RWPE1 (cell line): Measurements from ENCODE around the gene LMOD2.

Source experiments
- CTCF ChIA-PET: fragments of 350-600 bp; sonication (Branson Sonifier 250); formaldehyde crosslinking; extraction: SDS; loops from one replicate; lab custom pipeline; 2021; lab: Yijun Ruan, JAX
- POLR2A ChIA-PET: fragments of 400-600 bp; formaldehyde crosslinking; extraction: SDS; loops from one replicate; lab custom pipeline; 2020; ENCODE audit warnings: antibody characterized with exemption; ENCODE audit not compliant: low non-redundant PET; lab: Yijun Ruan, JAX
- DNase-seq: peaks from one replicate; pipeline ENCODE4 v3.0.0; 2012; ENCODE audit warnings: low spot score
- H3K27ac ChIP-seq: fragments of 450-650 bp; 2 replicates; pipeline ENCODE4 v1.5.1; 2017
- TF ChIP-seq, protein P1 (sequence below): fragments of 450-650 bp; conservative IDR thresholded peaks from 2 replicates; pipeline ENCODE4 v1.5.1; 2017; ENCODE audit warnings: low read depth, mild to moderate bottlenecking

LMOD2 gene

GRCh38 chr7:123673752-123674398 is 18.2 kb downstream of the LMOD2 start:
- ChIA-PET CTCF (interaction anchor here (0.5 to 1.4 kb wide), 3 partner anchors 38 to 175 kb away, joined by 5 to 6 read pairs (median 5); no protein-coding TSS in a partner anchor), POLR2A (no interaction called here)
- TF ChIP-seq, protein P1, sequence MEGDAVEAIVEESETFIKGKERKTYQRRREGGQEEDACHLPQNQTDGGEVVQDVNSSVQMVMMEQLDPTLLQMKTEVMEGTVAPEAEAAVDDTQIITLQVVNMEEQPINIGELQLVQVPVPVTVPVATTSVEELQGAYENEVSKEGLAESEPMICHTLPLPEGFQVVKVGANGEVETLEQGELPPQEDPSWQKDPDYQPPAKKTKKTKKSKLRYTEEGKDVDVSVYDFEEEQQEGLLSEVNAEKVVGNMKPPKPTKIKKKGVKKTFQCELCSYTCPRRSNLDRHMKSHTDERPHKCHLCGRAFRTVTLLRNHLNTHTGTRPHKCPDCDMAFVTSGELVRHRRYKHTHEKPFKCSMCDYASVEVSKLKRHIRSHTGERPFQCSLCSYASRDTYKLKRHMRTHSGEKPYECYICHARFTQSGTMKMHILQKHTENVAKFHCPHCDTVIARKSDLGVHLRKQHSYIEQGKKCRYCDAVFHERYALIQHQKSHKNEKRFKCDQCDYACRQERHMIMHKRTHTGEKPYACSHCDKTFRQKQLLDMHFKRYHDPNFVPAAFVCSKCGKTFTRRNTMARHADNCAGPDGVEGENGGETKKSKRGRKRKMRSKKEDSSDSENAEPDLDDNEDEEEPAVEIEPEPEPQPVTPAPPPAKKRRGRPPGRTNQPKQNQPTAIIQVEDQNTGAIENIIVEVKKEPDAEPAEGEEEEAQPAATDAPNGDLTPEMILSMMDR = no peak
- DNase-seq = no peak
- H3K27ac ChIP-seq = peak overlapping the region; percentile 51; the same call in 1 of the 2 replicates

- TF ChIP-seq, protein P1 = no peak
- ChIA-PET POLR2A (no interaction called here), CTCF (interaction anchor here (0.5 to 1.4 kb wide), 4 partner anchors 39 to 176 kb away, joined by 4 to 6 read pairs (median 6); partner anchors contain the start of gene WASL)
- H3K27ac ChIP-seq = no peak overlapping the region
- peak; percentile 75 for DNase-seq
These were observed 18.9 kb downstream of the LMOD2 start for GRCh38 chr7:123674399-123675180.

- CTCF ChIA-PET = interaction anchor here (0.5 to 1.4 kb wide), 3 partner anchors 39 to 123 kb away, joined by 4 to 6 read pairs (median 6); partner anchors contain the start of gene WASL
These were observed 19.5 kb downstream of the LMOD2 start for GRCh38 chr7:123675181-123675473.

DNA sequence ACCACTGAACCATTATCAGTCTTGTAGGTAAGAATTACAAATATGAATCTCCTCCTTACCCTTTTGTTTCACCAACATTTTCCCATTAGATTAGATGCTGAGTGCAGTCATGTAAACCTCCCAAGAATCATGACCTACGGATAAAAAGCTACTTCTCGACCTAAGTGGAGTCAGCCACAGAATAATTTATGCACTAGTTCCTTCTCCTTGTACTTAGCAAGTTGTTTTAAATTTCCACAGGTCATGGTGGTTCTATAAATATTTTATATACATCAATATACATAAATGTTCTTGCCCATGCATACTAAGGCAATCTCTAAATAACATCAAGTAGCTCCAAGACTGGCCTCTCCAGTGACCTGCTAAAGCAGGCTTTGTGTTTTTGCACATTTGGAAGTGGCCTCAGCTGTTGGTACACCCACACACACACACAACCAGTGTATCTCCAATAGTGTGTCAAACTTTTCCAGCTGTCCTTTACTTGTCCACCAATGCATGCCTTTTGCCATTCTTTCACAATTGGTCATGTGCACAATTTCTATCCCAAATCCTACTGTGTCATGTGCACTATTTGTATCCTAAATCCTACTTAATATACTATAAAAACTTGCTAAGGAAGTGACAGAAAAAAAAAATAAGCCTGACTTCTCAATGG is 21.5 kb downstream of the LMOD2 start:
- no peak for DNase-seq
- no peak overlapping the region for H3K27ac ChIP-seq
- CTCF ChIA-PET = no interaction called here
- TF ChIP-seq, protein P1 = no peak
- POLR2A ChIA-PET = no interaction called here

More at GRCh38 chr7:123675181-123675473, 19.5 kb downstream of the LMOD2 start:
- TF ChIP-seq, protein P1 = no peak
- DNase-seq = peak; percentile 71
- POLR2A ChIA-PET = no interaction called here
- H3K27ac ChIP-seq = no peak overlapping the region

DNA sequence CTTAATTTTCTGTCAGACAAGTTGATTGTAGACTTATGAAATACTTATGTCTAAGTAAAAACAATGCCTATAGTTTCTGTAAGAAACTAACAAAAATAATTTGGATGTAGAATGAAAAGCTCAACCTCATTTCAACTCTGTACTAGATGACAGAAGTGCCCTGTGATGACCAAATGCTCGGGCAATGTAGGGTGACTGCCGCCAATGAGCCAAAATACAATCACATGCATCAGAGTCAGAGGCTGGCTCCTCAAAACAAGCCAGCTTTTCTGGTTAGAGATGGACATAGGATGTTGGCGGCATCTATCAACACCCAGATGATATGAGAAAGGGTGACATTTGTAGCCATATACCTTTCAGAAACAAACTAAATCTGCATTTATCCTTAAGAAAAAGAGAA is 23.9 kb downstream of the LMOD2 start:
- H3K27ac ChIP-seq = no peak overlapping the region
- TF ChIP-seq, protein P1 = no peak
- ChIA-PET CTCF (interaction anchor here (0.6 kb wide), 1 partner anchor 475 kb away, joined by 5 read pairs; no protein-coding TSS in a partner anchor), POLR2A (no interaction called here)
- DNase-seq = no peak

DNA sequence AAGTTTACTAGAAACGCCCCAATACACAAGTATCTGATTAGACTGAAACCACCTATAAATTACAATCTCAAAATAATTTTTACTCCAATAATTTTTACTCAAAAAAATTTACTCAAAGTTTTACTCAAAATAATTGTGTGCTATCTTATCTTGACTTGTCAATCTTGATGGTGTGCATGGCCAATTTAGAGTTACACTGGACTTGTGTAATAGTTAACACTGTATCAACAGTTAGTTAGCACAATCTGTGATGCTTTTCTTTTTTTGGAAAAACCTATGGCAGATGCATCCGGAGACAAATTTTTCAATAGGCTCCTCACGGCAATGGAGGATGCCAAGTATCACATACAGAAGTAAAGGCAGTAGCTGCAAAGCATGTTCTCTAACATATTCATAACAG is 24.9 kb downstream of the LMOD2 start:
- no peak for DNase-seq
- CTCF ChIA-PET = no interaction called here
- POLR2A ChIA-PET = no interaction called here
- no peak overlapping the region for H3K27ac ChIP-seq
- TF ChIP-seq, protein P1 = no peak
